Measurements from ENCODE around the gene PSMB8. TPM values are rescaled to one million over a fixed set of nuclear protein-coding genes. Genes with fewer than 3 reads are reported as not detected.

The PSMB8 gene
- total RNA-seq, 1 donor from 2014 or later = 86.4 TPM

GRCh38 chr6:32792901-32793435 lies 50.9 kb downstream of the PSMB8 start:
- DNase-seq = no peak

Other genes with a start within 250 kb of the PSMB8 start
- not detected in 2 replicates for gene HLA-DQA1, start 206.6 kb downstream of the PSMB8 start, total RNA-seq
- gene HLA-DQB1, start 177.4 kb downstream of the PSMB8 start, total RNA-seq = not detected in 2 replicates
- gene HLA-DQA2, start 102.7 kb downstream of the PSMB8 start, total RNA-seq = not detected in 2 replicates
- gene HLA-DQB2, start 80.5 kb downstream of the PSMB8 start, total RNA-seq = not detected in 2 replicates
- not detected in 2 replicates for gene HLA-DOB, start 27.0 kb downstream of the PSMB8 start, total RNA-seq
- gene TAP2, start 5.3 kb downstream of the PSMB8 start, total RNA-seq = 22.8 and 39.0 TPM in 2 replicates
- 52.9 and 93.4 TPM in 2 replicates for gene TAP1, start 9.7 kb upstream of the PSMB8 start, total RNA-seq
- gene PSMB9, start 10.1 kb upstream of the PSMB8 start, total RNA-seq = 29.1 and 68.9 TPM in 2 replicates
- 1.0 and 2.9 TPM in 2 replicates for gene HLA-DMB, start 97.0 kb upstream of the PSMB8 start, total RNA-seq
- gene HLA-DMA, start 109.0 kb upstream of the PSMB8 start, total RNA-seq = 1.2 and 1.7 TPM in 2 replicates
- 60.2 and 86.7 TPM in 2 replicates for gene BRD2, start 124.5 kb upstream of the PSMB8 start, total RNA-seq
- gene HLA-DOA, start 165.5 kb upstream of the PSMB8 start, total RNA-seq = not detected in 2 replicates
- gene HLA-DPA1, start 229.6 kb upstream of the PSMB8 start, total RNA-seq = 0.34 and 17.4 TPM in 2 replicates
- gene HLA-DPB1, start 231.9 kb upstream of the PSMB8 start, total RNA-seq = 1.4 and 22.4 TPM in 2 replicates